Uterus (tissue), 2 donors: ENCODE data around the gene MED22.

Experiments used
- POLR2A ChIP-seq, 2 donors: fragments of 450-650 bp; IDR thresholded peaks; one replicate each; pipeline ENCODE4 v1.6.1; 2016; ENCODE audit warnings: antibody characterized with exemption in 2 of 2, mild to moderate bottlenecking in 1 of 2, moderate library complexity in 1 of 2
- TF ChIP-seq, protein P1 (sequence below), 4 experiments: fragments of 200-600 bp in 2 of 4; fragments of 450-650 bp in 2 of 4; sonication (generic) in 2 of 4; IDR thresholded peaks; one replicate each; pipeline ENCODE4 v1.5.1; 2016 to 2019; ENCODE audit warnings: antibody characterized with exemption in 4 of 4, mild to moderate bottlenecking in 2 of 4, moderate library complexity in 1 of 4

DNA sequence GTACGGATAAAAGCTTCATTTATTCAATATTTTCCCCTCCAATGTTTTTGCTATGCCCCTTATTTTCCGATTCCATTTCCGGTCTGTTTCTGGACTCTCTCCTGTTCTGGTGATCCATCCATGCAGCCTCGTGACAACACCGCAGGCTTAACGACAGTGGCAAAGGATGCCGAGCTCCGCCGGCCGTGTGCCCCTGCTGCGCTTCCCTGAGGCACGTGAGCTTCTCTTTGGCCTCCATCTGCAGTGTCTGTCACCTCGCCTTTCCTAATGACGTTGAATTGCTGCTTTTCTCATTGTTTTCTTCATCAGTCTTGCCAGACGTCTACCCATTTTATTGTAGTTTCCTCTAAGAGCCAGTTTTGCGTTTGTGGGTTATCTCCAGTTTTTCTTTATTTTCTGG is 40.6 kb downstream of the MED22 start:
- TF ChIP-seq, protein P1, sequence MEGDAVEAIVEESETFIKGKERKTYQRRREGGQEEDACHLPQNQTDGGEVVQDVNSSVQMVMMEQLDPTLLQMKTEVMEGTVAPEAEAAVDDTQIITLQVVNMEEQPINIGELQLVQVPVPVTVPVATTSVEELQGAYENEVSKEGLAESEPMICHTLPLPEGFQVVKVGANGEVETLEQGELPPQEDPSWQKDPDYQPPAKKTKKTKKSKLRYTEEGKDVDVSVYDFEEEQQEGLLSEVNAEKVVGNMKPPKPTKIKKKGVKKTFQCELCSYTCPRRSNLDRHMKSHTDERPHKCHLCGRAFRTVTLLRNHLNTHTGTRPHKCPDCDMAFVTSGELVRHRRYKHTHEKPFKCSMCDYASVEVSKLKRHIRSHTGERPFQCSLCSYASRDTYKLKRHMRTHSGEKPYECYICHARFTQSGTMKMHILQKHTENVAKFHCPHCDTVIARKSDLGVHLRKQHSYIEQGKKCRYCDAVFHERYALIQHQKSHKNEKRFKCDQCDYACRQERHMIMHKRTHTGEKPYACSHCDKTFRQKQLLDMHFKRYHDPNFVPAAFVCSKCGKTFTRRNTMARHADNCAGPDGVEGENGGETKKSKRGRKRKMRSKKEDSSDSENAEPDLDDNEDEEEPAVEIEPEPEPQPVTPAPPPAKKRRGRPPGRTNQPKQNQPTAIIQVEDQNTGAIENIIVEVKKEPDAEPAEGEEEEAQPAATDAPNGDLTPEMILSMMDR (IDR thresholded peaks at IDR 0.05), result no peak
- TF ChIP-seq POLR2A (IDR thresholded peaks at IDR 0.05), result no peak
